HepG2 (cell line): ENCODE data around the gene UTP11. TPM values are rescaled to one million over a fixed set of nuclear protein-coding genes. Genes with fewer than 3 reads are reported as not detected.

Experiments
- ATAC-seq: fragments of 200-7000 bp; cut with Tn5 transposase; 3 replicates; pipeline ENCODE4 v1.9.1; 2020; ENCODE audit warnings: mild to moderate bottlenecking, moderate library complexity
- BruUV-seq: library from RNA; stranded (reverse); fragments of 400-500 nt; replicated peaks from 2 replicates; lab custom pipeline; 2021; lab: Mats Ljungman, UMichigan
- CTCF ChIA-PET: fragments of 300-600 bp; formaldehyde crosslinking; extraction: SDS; loops from one replicate; lab custom pipeline; 2021; ENCODE audit warnings: low total read pairs, inconsistent platforms, low intra/inter-chr PET ratio; lab: Yijun Ruan, JAX
- POLR2A ChIA-PET: fragments of 350-600 bp; sonication (Branson Sonifier 250); formaldehyde crosslinking; loops from one replicate; lab custom pipeline; 2020; ENCODE audit warnings: antibody characterized with exemption, inconsistent platforms; lab: Yijun Ruan, JAX
- DNase-seq: peaks from one replicate; pipeline ENCODE4 v3.0.0-alpha.2; 2015; ENCODE audit warnings: low spot score
- FAIRE-seq: peaks from 3 replicates; lab custom pipeline; 2011; peaks lifted over from hg19 to GRCh38; lab: Jason Lieb, UNC
- H2AFZ ChIP-seq: one replicate; pipeline ENCODE4 v1.6.1; 2011; ENCODE audit warnings: low read length, inconsistent platforms
- H3K27ac ChIP-seq: fragments of 300-600 bp; 3 replicates; pipeline ENCODE4 v1.8.0; 2011; ENCODE audit warnings: mixed run types, mild to moderate bottlenecking, mixed read lengths, low read length, inconsistent platforms; ENCODE audit not compliant: insufficient read depth; ENCODE audit errors: extremely low read length
- H3K27me3 ChIP-seq, 2 experiments: fragments of 200-600 bp in 1 of 2; 2 replicates in 1 of 2; 3 replicates in 1 of 2; pipeline versions ENCODE4 v1.6.0 to v1.8.0; 2011; ENCODE audit warnings: low read length in 2 of 2, mild to moderate bottlenecking in 2 of 2, moderate library complexity in 2 of 2, inconsistent platforms in 1 of 2; ENCODE audit not compliant: insufficient read depth in 2 of 2, control insufficient read depth in 1 of 2
- H3K36me3 ChIP-seq, 2 experiments: fragments of 200-600 bp in 1 of 2; replicated peaks in 1 of 2; 2 replicates in 1 of 2; 3 replicates in 1 of 2; pipeline versions ENCODE4 v1.5.1 to v1.8.0; 2011; ENCODE audit warnings: low read length in 2 of 2, inconsistent platforms in 1 of 2; ENCODE audit not compliant: insufficient read depth in 2 of 2, control insufficient read depth in 1 of 2
- H3K4me1 ChIP-seq: 2 replicates; pipeline ENCODE4 v1.5.1; 2012; ENCODE audit warnings: low read length, inconsistent platforms; ENCODE audit not compliant: insufficient read depth
- H3K4me2 ChIP-seq: 2 replicates; pipeline ENCODE4 v1.6.0; 2011; ENCODE audit warnings: low read depth, low read length, inconsistent platforms
- H3K4me3 ChIP-seq, 3 experiments: fragments of 200-600 bp in 1 of 3; sonication (generic), shearing (Covaris generic) in 1 of 3; replicated peaks in 1 of 3; 2 replicates each; pipeline ENCODE4 v1.5.1; 2011 to 2016; ENCODE audit warnings: low read length in 3 of 3, inconsistent platforms in 2 of 3, low read depth in 2 of 3, mild to moderate bottlenecking in 2 of 3, control low read depth in 1 of 3, mixed read lengths in 1 of 3; ENCODE audit not compliant: insufficient read depth in 1 of 3
- H3K79me2 ChIP-seq: one replicate; pipeline ENCODE4 v1.6.1; 2011; ENCODE audit warnings: low read length, inconsistent platforms; ENCODE audit not compliant: insufficient read depth
- H3K9ac ChIP-seq: 2 replicates; pipeline ENCODE4 v1.6.0; 2011; ENCODE audit warnings: mild to moderate bottlenecking, low read depth, low read length, inconsistent platforms; ENCODE audit not compliant: insufficient read depth
- H3K9me3 ChIP-seq: 2 replicates; pipeline ENCODE4 v1.5.1; 2012; ENCODE audit warnings: mild to moderate bottlenecking, low read length
- H4K20me1 ChIP-seq: 2 replicates; pipeline ENCODE4 v1.6.0; 2011; ENCODE audit warnings: inconsistent platforms, mild to moderate bottlenecking, low read length, moderate library complexity; ENCODE audit not compliant: insufficient read depth
- EHMT2 ChIP-seq: fragments of 200-600 bp; sonication (generic); IDR thresholded peaks from 2 replicates; pipeline ENCODE4 v1.7.0; 2017; ENCODE audit warnings: antibody characterized with exemption, low read depth, low read length, borderline replicate concordance
- GABPA ChIP-seq, 2 experiments: IDR thresholded peaks; 2 replicates each; pipeline ENCODE4 v1.6.1; 2011 to 2016; ENCODE audit warnings: low read depth in 2 of 2, low read length in 1 of 2, missing biosample characterization in 1 of 2, missing genetic modification characterization in 1 of 2
- GATAD2A ChIP-seq: IDR thresholded peaks from 2 replicates; pipeline ENCODE4 v1.6.1; 2016
- ZNF232 ChIP-seq: sonication (generic); formaldehyde crosslinking; IDR thresholded peaks from 2 replicates; pipeline ENCODE4 v1.4.0; 2020; ENCODE audit warnings: missing genetic modification reagents, borderline replicate concordance
- ZNF235 ChIP-seq: sonication (generic); formaldehyde crosslinking; IDR thresholded peaks from 2 replicates; pipeline ENCODE4 v1.8.1; 2023; ENCODE audit warnings: mild to moderate bottlenecking, missing genetic modification reagents, borderline replicate concordance
- ZNF713 ChIP-seq: sonication (generic); formaldehyde crosslinking; IDR thresholded peaks from 2 replicates; pipeline ENCODE4 v1.4.0; 2020; ENCODE audit warnings: mild to moderate bottlenecking, missing genetic modification reagents
- ZNF746 ChIP-seq: sonication (generic); formaldehyde crosslinking; IDR thresholded peaks from 2 replicates; pipeline ENCODE4 v1.8.0; 2022; ENCODE audit warnings: mild to moderate bottlenecking, missing genetic modification reagents
- WGBS: methylation state at CpG from one replicate; pipeline ENCODE4 v1.1.6; 2017; ENCODE audit warnings: low lambda C conversion rate; 5-methylcytosine and 5-hydroxymethylcytosine counted together
- in situ Hi-C: cut with HindIII; loops from 2 replicates; pipeline ENCODE4 v1.10.0; 2017; ENCODE audit warnings: low pct_unique_long_range_greater_than_20kb; ENCODE audit not compliant: extremely low pct_ligation_motif_present
- intact Hi-C: fragments of 100-400 bp; cut with micrococcal nuclease; formaldehyde crosslinking; loops from one replicate; pipeline ENCODE4 v1.10.0; 2022; ENCODE audit not compliant: unreplicated experiment
- polyA plus RNA-seq, 8 experiments: library from polyadenylated mRNA; depleted of rRNA in 3 of 8; stranded (reverse) in 7 of 8; unstranded in 1 of 8; fragments of >200 nt; fragmentation: Illumina TruSeq in 4 of 8; extraction: Trizol in 4 of 8; gene quantifications; 2 replicates each; pipeline versions ENCODE4 v1.2.1 to v1.2.3, GENCODE V29; 2011 to 2016; ENCODE audit warnings: low read depth in 4 of 8, missing spikeins in 1 of 8, mixed read lengths in 1 of 8; ENCODE audit not compliant: insufficient read depth in 1 of 8
- total RNA-seq, 5 experiments: library from RNA; depleted of rRNA; stranded (reverse); fragments of >200 nt; fragmentation: Illumina TruSeq; extraction: Trizol; gene quantifications; 2 replicates each; pipeline ENCODE4 v1.2.3, GENCODE V29; 2016; ENCODE audit warnings: low read depth in 1 of 5
- TF ChIP-seq, protein P1 (sequence below): sonication (generic); formaldehyde crosslinking; IDR thresholded peaks from 2 replicates; pipeline ENCODE4 v1.5.0; 2020; ENCODE audit warnings: missing genetic modification reagents
- TF ChIP-seq, protein P2 (sequence below): sonication (generic); formaldehyde crosslinking; IDR thresholded peaks from 2 replicates; pipeline ENCODE4 v1.4.0; 2020; ENCODE audit warnings: missing genetic modification reagents, borderline replicate concordance
- TF ChIP-seq, protein P3 (sequence below): sonication (generic); formaldehyde crosslinking; conservative IDR thresholded peaks from 2 replicates; pipeline ENCODE4 v1.4.0; 2020; ENCODE audit warnings: mild to moderate bottlenecking, missing genetic modification reagents, moderate library complexity
- TF ChIP-seq, protein P4 (sequence below): sonication (generic); formaldehyde crosslinking; IDR thresholded peaks from 2 replicates; pipeline ENCODE4 v1.4.0; 2020; ENCODE audit warnings: missing genetic modification reagents

The UTP11 gene
- total and polyA plus RNA-seq, 2 of the 13 experiments (the other 11 are each of a cell fraction or from before 2014, with no cell fraction given), result 13.5 to 44.8 TPM

DNA sequence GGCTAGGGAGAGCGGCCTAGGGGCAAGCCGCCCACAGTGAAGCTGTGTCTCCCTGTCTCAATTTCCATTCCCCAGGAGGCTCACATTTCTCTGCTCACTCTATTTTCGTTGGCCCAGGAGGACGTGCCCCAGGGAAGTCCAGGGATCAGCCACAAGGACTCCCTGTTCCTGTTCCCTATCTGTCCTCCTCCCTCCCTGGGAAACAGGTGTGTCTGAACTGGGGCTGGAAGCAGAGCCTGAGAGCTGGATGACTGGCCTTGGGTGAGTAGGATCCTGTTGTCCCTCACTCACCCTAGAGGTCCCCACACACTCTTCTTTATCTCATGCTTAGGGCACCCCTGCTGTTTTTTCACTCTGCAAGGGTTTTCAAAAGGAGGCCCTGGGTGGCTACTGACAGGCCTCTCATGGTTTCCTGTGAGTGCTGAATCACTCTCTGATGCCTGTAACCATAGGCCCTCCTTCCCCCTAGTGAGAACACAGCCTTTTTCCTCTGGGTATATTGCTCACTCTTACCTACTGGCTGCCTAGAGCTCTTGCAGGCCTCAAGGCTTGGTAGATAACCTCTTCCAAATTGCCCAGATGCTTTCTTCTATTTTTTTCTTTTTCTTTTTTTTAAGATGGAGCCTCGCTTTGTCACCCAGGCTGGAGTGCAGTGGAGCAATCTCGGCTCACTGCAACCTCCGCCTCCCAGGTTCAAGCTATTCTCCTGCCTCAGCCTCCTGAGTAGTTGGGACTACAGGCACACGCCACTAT is 3.3 kb upstream of the UTP11 start:
- in situ Hi-C loops, result no loop called here
- BruUV-seq, result no TSS peak
- TF ChIP-seq GABPA (IDR thresholded peaks at IDR 0.05; ENCODE audit: low read depth, low read length) (no peak), GABPA (CRISPR knock-in tag; IDR thresholded peaks at IDR 0.05; ENCODE audit: low read depth) (0 out of 2 replicates have a peak, but pooled peaks have one; percentile 29), ZNF713 (CRISPR knock-in tag) (no peak), ZNF746 (no peak), EHMT2 (no peak), GATAD2A (CRISPR knock-in tag) (no peak), ZNF232 (no peak), ZNF235 (CRISPR knock-in tag) (no peak)
- TF ChIP-seq, protein P1, sequence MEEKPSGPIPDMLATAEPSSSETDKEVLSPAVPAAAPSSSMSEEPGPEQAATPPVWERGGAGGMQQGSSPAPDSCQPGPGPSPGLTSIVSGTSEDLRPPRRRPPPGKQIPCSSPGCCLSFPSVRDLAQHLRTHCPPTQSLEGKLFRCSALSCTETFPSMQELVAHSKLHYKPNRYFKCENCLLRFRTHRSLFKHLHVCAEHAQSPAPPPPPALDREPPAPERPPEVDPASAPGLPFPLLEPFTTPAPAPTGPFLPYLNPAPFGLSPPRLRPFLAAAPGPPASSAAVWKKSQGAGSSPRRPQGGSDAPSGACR (CRISPR knock-in tag), result no peak
- TF ChIP-seq, protein P2, sequence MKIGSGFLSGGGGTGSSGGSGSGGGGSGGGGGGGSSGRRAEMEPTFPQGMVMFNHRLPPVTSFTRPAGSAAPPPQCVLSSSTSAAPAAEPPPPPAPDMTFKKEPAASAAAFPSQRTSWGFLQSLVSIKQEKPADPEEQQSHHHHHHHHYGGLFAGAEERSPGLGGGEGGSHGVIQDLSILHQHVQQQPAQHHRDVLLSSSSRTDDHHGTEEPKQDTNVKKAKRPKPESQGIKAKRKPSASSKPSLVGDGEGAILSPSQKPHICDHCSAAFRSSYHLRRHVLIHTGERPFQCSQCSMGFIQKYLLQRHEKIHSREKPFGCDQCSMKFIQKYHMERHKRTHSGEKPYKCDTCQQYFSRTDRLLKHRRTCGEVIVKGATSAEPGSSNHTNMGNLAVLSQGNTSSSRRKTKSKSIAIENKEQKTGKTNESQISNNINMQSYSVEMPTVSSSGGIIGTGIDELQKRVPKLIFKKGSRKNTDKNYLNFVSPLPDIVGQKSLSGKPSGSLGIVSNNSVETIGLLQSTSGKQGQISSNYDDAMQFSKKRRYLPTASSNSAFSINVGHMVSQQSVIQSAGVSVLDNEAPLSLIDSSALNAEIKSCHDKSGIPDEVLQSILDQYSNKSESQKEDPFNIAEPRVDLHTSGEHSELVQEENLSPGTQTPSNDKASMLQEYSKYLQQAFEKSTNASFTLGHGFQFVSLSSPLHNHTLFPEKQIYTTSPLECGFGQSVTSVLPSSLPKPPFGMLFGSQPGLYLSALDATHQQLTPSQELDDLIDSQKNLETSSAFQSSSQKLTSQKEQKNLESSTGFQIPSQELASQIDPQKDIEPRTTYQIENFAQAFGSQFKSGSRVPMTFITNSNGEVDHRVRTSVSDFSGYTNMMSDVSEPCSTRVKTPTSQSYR (CRISPR knock-in tag), result no peak
- TF ChIP-seq, protein P3, sequence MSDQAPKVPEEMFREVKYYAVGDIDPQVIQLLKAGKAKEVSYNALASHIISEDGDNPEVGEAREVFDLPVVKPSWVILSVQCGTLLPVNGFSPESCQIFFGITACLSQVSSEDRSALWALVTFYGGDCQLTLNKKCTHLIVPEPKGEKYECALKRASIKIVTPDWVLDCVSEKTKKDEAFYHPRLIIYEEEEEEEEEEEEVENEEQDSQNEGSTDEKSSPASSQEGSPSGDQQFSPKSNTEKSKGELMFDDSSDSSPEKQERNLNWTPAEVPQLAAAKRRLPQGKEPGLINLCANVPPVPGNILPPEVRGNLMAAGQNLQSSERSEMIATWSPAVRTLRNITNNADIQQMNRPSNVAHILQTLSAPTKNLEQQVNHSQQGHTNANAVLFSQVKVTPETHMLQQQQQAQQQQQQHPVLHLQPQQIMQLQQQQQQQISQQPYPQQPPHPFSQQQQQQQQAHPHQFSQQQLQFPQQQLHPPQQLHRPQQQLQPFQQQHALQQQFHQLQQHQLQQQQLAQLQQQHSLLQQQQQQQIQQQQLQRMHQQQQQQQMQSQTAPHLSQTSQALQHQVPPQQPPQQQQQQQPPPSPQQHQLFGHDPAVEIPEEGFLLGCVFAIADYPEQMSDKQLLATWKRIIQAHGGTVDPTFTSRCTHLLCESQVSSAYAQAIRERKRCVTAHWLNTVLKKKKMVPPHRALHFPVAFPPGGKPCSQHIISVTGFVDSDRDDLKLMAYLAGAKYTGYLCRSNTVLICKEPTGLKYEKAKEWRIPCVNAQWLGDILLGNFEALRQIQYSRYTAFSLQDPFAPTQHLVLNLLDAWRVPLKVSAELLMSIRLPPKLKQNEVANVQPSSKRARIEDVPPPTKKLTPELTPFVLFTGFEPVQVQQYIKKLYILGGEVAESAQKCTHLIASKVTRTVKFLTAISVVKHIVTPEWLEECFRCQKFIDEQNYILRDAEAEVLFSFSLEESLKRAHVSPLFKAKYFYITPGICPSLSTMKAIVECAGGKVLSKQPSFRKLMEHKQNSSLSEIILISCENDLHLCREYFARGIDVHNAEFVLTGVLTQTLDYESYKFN (CRISPR knock-in tag), result 0 out of 2 replicates have a peak, but pooled peaks have one; percentile 15
- TF ChIP-seq, protein P4, sequence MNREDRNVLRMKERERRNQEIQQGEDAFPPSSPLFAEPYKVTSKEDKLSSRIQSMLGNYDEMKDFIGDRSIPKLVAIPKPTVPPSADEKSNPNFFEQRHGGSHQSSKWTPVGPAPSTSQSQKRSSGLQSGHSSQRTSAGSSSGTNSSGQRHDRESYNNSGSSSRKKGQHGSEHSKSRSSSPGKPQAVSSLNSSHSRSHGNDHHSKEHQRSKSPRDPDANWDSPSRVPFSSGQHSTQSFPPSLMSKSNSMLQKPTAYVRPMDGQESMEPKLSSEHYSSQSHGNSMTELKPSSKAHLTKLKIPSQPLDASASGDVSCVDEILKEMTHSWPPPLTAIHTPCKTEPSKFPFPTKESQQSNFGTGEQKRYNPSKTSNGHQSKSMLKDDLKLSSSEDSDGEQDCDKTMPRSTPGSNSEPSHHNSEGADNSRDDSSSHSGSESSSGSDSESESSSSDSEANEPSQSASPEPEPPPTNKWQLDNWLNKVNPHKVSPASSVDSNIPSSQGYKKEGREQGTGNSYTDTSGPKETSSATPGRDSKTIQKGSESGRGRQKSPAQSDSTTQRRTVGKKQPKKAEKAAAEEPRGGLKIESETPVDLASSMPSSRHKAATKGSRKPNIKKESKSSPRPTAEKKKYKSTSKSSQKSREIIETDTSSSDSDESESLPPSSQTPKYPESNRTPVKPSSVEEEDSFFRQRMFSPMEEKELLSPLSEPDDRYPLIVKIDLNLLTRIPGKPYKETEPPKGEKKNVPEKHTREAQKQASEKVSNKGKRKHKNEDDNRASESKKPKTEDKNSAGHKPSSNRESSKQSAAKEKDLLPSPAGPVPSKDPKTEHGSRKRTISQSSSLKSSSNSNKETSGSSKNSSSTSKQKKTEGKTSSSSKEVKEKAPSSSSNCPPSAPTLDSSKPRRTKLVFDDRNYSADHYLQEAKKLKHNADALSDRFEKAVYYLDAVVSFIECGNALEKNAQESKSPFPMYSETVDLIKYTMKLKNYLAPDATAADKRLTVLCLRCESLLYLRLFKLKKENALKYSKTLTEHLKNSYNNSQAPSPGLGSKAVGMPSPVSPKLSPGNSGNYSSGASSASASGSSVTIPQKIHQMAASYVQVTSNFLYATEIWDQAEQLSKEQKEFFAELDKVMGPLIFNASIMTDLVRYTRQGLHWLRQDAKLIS (CRISPR knock-in tag), result no peak

More for the DNA sequence above, 3.3 kb upstream of the UTP11 start:
- H3K9ac ChIP-seq, result peak overlapping the region; percentile 62
- H4K20me1 ChIP-seq, result no peaks in the 10 kb centered on the region
- ChIA-PET POLR2A (interaction anchor here (1.7 to 5.1 kb wide), 3 partner anchors 8 to 19 kb away, joined by 4 to 48 read pairs (median 13); partner anchors contain the start of gene SF3A3), CTCF (no interaction called here)
- H3K27ac ChIP-seq, result peak overlapping the region; percentile 66
- ATAC-seq (peak; percentile 9), DNase-seq (no peak), FAIRE-seq (no peak)
- WGBS, result 75% methylated on average over 8 of the region's 8 CpGs
- H3K4me3 ChIP-seq, result 0 out of 6 replicates have a peak overlapping the region, but pooled peaks of 1 of the 3 experiments have one; percentile 17
- intact Hi-C loops, result no loop called here
- peaks cover 53% of the 10 kb centered on the region for H3K4me1 ChIP-seq
- peaks cover 21% of the 10 kb centered on the region for H3K79me2 ChIP-seq
- no peaks in the 10 kb centered on the region for H3K36me3 ChIP-seq
- peak overlapping the region; percentile 28 for H2AFZ ChIP-seq
- H3K4me2 ChIP-seq, result peak overlapping the region; percentile 56
- no peaks in the 10 kb centered on the region; a peak in 1 of 5 replicates for H3K27me3 ChIP-seq
- H3K9me3 ChIP-seq, result no peaks in the 10 kb centered on the region
